PFSK-1 (cell line): Measurements from ENCODE around the gene OR10H4.

ENCODE experiments used
- FOXP2 ChIP-seq: optimal IDR thresholded peaks from 2 replicates; pipeline ENCODE3; 2011; ENCODE audit warnings: borderline replicate concordance, control low read depth, inconsistent platforms; ENCODE audit not compliant: insufficient read depth; ENCODE audit errors: extremely low read length, extremely low read depth
- POLR2AphosphoS5 ChIP-seq: IDR thresholded peaks from 2 replicates; pipeline ENCODE4 v1.6.1; 2012; ENCODE audit warnings: low read depth, mild to moderate bottlenecking, control low read depth, low read length, moderate library complexity
- SIN3A ChIP-seq: IDR thresholded peaks from 2 replicates; pipeline ENCODE4 v1.6.1; 2012; ENCODE audit warnings: mild to moderate bottlenecking, low read length, moderate library complexity, borderline replicate concordance; ENCODE audit not compliant: insufficient read depth
- TAF1 ChIP-seq: IDR thresholded peaks from 2 replicates; pipeline ENCODE4 v1.6.1; 2012; ENCODE audit warnings: low read length, control low read depth, borderline replicate concordance; ENCODE audit not compliant: insufficient read depth
- TF ChIP-seq, protein P1 (sequence below), 2 experiments: IDR thresholded peaks; 2 replicates each; pipeline versions ENCODE4 v1.6.1 to v1.8.0; 2011 to 2012; ENCODE audit warnings: low read depth in 2 of 2, low read length in 2 of 2, control low read depth in 1 of 2, inconsistent platforms in 1 of 2, mild to moderate bottlenecking in 1 of 2, moderate library complexity in 1 of 2; ENCODE audit not compliant: insufficient read depth in 1 of 2

Gene OR10H4

DNA sequence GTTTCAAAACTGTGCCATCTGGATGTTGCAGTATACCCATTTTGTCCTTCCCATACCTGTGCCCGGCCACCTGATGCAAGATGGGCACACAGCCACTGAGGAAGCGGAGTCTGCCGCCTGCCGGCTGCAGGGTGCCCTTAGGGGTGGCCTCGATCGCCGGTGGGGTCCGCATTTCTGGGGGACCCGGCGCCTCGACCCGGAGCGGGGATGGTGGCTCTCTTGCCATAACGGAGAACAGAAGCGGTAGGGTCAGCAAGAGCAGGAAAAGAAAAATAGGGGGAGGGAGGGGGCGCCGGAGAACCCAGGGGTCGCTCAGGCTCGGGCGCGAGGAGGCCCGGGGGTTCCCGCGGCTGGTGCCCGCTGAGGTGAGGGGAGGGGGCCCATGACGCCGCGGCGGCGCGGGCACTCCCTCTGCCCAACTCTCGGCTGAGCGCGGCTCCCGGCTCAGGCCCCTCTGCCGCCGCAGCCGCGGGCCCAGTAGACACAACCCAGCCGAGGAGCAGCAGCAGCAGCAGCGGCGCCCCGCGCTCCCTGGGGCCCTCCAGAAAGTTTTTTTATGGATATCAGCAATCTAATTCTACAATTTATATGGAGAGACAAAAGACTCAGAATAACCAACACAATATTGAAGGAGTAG is 37.1 kb upstream of the OR10H4 start:
- TF ChIP-seq POLR2AphosphoS5 (no peak), SIN3A (no peak), TAF1 (no peak), FOXP2 (no peak)
- TF ChIP-seq, protein P1, sequence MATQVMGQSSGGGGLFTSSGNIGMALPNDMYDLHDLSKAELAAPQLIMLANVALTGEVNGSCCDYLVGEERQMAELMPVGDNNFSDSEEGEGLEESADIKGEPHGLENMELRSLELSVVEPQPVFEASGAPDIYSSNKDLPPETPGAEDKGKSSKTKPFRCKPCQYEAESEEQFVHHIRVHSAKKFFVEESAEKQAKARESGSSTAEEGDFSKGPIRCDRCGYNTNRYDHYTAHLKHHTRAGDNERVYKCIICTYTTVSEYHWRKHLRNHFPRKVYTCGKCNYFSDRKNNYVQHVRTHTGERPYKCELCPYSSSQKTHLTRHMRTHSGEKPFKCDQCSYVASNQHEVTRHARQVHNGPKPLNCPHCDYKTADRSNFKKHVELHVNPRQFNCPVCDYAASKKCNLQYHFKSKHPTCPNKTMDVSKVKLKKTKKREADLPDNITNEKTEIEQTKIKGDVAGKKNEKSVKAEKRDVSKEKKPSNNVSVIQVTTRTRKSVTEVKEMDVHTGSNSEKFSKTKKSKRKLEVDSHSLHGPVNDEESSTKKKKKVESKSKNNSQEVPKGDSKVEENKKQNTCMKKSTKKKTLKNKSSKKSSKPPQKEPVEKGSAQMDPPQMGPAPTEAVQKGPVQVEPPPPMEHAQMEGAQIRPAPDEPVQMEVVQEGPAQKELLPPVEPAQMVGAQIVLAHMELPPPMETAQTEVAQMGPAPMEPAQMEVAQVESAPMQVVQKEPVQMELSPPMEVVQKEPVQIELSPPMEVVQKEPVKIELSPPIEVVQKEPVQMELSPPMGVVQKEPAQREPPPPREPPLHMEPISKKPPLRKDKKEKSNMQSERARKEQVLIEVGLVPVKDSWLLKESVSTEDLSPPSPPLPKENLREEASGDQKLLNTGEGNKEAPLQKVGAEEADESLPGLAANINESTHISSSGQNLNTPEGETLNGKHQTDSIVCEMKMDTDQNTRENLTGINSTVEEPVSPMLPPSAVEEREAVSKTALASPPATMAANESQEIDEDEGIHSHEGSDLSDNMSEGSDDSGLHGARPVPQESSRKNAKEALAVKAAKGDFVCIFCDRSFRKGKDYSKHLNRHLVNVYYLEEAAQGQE (IDR thresholded peaks at IDR 0.05; ENCODE audit: insufficient read depth in 1 of 2, low read depth in 2 of 2, low read length in 2 of 2) = no peak

DNA sequence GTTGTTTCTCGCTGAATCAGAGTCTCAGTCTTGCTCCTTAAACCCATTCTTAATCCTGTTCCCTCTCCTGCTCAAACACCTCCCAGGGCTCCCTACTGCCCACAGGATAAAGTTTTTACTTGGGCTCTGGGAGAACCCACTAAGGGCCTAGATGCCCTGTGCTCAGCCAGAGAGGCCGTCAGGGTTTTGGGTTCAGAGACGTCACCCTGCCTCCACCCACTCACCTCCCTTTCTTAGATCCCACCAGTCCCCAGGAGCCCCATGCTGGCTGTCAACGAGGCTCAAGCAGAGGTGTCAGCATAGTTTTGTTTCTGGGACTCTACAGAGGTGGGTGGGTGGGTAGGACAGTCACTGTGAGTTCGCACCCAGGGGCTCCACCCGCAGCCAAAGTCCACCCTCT is 35.4 kb upstream of the OR10H4 start:
- TF ChIP-seq SIN3A (no peak), TAF1 (no peak), FOXP2 (no peak)

DNA sequence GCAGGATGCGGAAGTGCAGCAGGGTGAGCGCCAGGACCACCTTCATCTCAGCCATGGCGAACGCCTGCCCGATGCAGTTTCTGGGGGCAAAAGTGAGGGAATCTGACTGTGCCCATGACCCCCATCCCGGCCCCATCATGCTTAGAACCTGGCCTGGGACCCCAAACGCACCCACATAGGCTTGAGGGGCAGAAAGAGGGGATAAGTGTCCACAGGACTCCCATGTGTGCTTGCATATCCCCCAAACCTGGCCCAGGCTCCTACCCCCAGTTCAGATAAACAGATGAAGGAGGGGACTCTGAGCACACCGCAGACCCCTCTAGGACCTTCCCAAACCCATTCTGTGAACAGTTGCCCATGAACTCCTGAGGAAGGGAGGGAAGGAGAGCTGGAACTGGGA is 35.0 kb upstream of the OR10H4 start:
- TF ChIP-seq, protein P1 (IDR thresholded peaks at IDR 0.05; ENCODE audit: insufficient read depth in 1 of 2, low read depth in 2 of 2, low read length in 2 of 2) = no peak
- TF ChIP-seq FOXP2 (no peak), TAF1 (no peak), POLR2AphosphoS5 (no peak), SIN3A (no peak)

DNA sequence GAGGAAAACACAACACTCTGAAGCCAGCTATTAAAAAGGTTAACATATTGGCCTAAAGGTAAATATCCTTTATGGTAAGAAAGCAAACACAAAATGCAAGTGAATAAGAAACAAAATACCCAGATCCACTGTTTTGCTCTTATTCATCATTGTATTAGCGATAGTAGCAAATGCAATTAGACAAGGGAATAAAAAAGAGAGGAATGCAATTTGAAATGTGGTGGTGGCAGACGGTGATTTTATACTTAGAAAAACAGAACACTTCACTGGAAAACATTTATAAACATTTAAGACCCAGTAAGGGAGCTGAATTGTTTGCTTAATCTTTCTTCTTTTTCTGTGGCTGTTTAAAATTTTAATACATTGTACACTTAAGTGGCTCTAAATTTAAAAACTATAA is 33.7 kb upstream of the OR10H4 start:
- no peak for TF ChIP-seq FOXP2
- TF ChIP-seq POLR2AphosphoS5 = no peak
- no peak for TF ChIP-seq TAF1
- TF ChIP-seq, protein P1 (IDR thresholded peaks at IDR 0.05; ENCODE audit: insufficient read depth in 1 of 2, low read depth in 2 of 2, low read length in 2 of 2) = no peak
- TF ChIP-seq SIN3A = no peak

DNA sequence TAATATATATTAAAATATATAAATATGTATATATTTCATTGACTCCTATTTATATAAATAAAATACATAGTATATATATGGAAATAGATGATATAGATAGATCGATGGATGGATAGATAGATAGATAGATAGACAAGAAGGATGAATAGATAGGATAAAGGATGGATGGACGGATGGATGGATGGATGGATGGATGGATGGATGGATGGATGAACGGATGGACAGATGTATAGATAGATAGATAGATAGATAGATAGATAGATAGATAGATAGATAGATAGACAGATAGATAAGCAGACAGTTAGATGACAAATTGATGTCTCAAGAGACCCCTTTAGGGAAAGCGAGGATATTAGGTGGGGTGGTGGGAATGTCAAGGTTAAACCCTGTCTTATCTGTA is 29.6 kb upstream of the OR10H4 start:
- TF ChIP-seq TAF1 (no peak), POLR2AphosphoS5 (no peak), SIN3A (no peak), FOXP2 (no peak)
- TF ChIP-seq, protein P1 (IDR thresholded peaks at IDR 0.05; ENCODE audit: insufficient read depth in 1 of 2, low read depth in 2 of 2, low read length in 2 of 2) = no peak
